Activated CD4-positive, alpha-beta memory T cell treated with anti-CD3 and anti-CD28 coated beads, Interleukin-2, amount 10 ng/mL, durations not matched to agents 7 days and 5 days (primary cell): ENCODE data around the gene ZDHHC8. TPM values are rescaled to one million over a fixed set of nuclear protein-coding genes. Genes with fewer than 3 reads are reported as not detected.

Experiments
- CTCF ChIA-PET: fragments of 350-600 bp; sonication (Branson Sonifier 250); formaldehyde crosslinking; loops from one replicate; lab custom pipeline; 2021; ENCODE audit warnings: antibody characterized with exemption, inconsistent platforms; lab: Charles Lee
- POLR2A ChIA-PET: fragments of 350-600 bp; sonication (Branson Sonifier 250); formaldehyde crosslinking; loops from one replicate; lab custom pipeline; 2021; ENCODE audit warnings: antibody characterized with exemption; lab: Charles Lee
- DNase-seq: peaks from one replicate; pipeline ENCODE4 v3.0.0-alpha.2; 2020
- H3K27ac Mint-ChIP-seq: one replicate; pipeline ENCODE4 v1.8.0; 2021; ENCODE audit warnings: mild to moderate bottlenecking, mixed read lengths
- H3K27me3 Mint-ChIP-seq: one replicate; pipeline ENCODE4 v1.8.0; 2021; ENCODE audit warnings: mixed read lengths
- H3K36me3 Mint-ChIP-seq: one replicate; pipeline ENCODE4 v1.8.0; 2021; ENCODE audit warnings: low read depth, mixed read lengths
- H3K4me1 Mint-ChIP-seq: one replicate; pipeline ENCODE4 v1.8.0; 2021; ENCODE audit warnings: mixed read lengths
- H3K4me3 Mint-ChIP-seq: one replicate; pipeline ENCODE4 v1.8.0; 2021; ENCODE audit warnings: mild to moderate bottlenecking, mixed read lengths
- H3K9me3 Mint-ChIP-seq: one replicate; pipeline ENCODE4 v1.8.0; 2021; ENCODE audit warnings: mixed read lengths
- total RNA-seq, 2 experiments: library from RNA; stranded (reverse); gene quantifications; one replicate each; pipeline ENCODE4 v1.2.3, GENCODE V29; 2021

The ZDHHC8 gene
- total RNA-seq, 2 experiments from 2014 or later = 44.2 to 48.3 TPM

- no peak overlapping the region for H3K4me3 Mint-ChIP-seq
- no peak for DNase-seq
- no peaks in the 10 kb centered on the region for H3K4me1 Mint-ChIP-seq
- ChIA-PET POLR2A (no interaction called here), CTCF (no interaction called here)
- no peaks in the 10 kb centered on the region for H3K9me3 Mint-ChIP-seq
- no peaks in the 10 kb centered on the region for H3K36me3 Mint-ChIP-seq
- no peak overlapping the region for H3K27ac Mint-ChIP-seq
- no peaks in the 10 kb centered on the region for H3K27me3 Mint-ChIP-seq
Measured at GRCh38 chr22:20188567-20188877, 56.9 kb downstream of the ZDHHC8 start.

- POLR2A ChIA-PET = interaction anchor here (1.1 kb wide), 1 partner anchor 10 kb away, joined by 3 read pairs; no protein-coding TSS in a partner anchor
- no peaks in the 10 kb centered on the region for H3K36me3 Mint-ChIP-seq
- CTCF ChIA-PET = no interaction called here
Measured at GRCh38 chr22:20191000-20191515, 59.5 kb downstream of the ZDHHC8 start.

GRCh38 chr22:20191803-20192202, 60.2 kb downstream of the ZDHHC8 start:
- no peaks in the 10 kb centered on the region for H3K36me3 Mint-ChIP-seq
- no peak overlapping the region for H3K4me3 Mint-ChIP-seq
- no peaks in the 10 kb centered on the region for H3K27me3 Mint-ChIP-seq
- no peaks in the 10 kb centered on the region for H3K4me1 Mint-ChIP-seq
- H3K27ac Mint-ChIP-seq = no peak overlapping the region
- ChIA-PET POLR2A (no interaction called here), CTCF (no interaction called here)
- no peaks in the 10 kb centered on the region for H3K9me3 Mint-ChIP-seq
- no peak for DNase-seq

More at GRCh38 chr22:20191000-20191515, 59.5 kb downstream of the ZDHHC8 start:
- DNase-seq = no peak
- Mint-ChIP-seq H3K27me3 (no peaks in the 10 kb centered on the region), H3K4me3 (no peak overlapping the region), H3K9me3 (no peaks in the 10 kb centered on the region), H3K27ac (no peak overlapping the region), H3K4me1 (no peaks in the 10 kb centered on the region)

- Mint-ChIP-seq H3K27ac (no peak overlapping the region), H3K4me3 (no peak overlapping the region), H3K4me1 (no peaks in the 10 kb centered on the region), H3K27me3 (no peaks in the 10 kb centered on the region), H3K9me3 (no peaks in the 10 kb centered on the region), H3K36me3 (no peaks in the 10 kb centered on the region)
- DNase-seq = no peak
- ChIA-PET CTCF (no interaction called here), POLR2A (no interaction called here)
Measured at GRCh38 chr22:20192293-20192971, 60.8 kb downstream of the ZDHHC8 start.

GRCh38 chr22:20192972-20193760, 61.6 kb downstream of the ZDHHC8 start:
- no peak overlapping the region for H3K4me3 Mint-ChIP-seq
- H3K9me3 Mint-ChIP-seq = no peaks in the 10 kb centered on the region
- CTCF ChIA-PET = no interaction called here
- H3K36me3 Mint-ChIP-seq = no peaks in the 10 kb centered on the region
- POLR2A ChIA-PET = no interaction called here
- no peaks in the 10 kb centered on the region for H3K27me3 Mint-ChIP-seq
- H3K27ac Mint-ChIP-seq = no peak overlapping the region
- DNase-seq = no peak
- no peaks in the 10 kb centered on the region for H3K4me1 Mint-ChIP-seq

- Mint-ChIP-seq H3K36me3 (no peaks in the 10 kb centered on the region), H3K4me1 (no peaks in the 10 kb centered on the region), H3K27me3 (no peaks in the 10 kb centered on the region), H3K9me3 (no peaks in the 10 kb centered on the region), H3K4me3 (no peak overlapping the region), H3K27ac (no peak overlapping the region)
- POLR2A ChIA-PET = no interaction called here
- DNase-seq = no peak
- CTCF ChIA-PET = no interaction called here
Measured at GRCh38 chr22:20193761-20194494, 62.3 kb downstream of the ZDHHC8 start.

- no peak for DNase-seq
- Mint-ChIP-seq H3K27ac (no peak overlapping the region), H3K4me3 (no peak overlapping the region), H3K9me3 (no peaks in the 10 kb centered on the region), H3K27me3 (no peaks in the 10 kb centered on the region), H3K4me1 (no peaks in the 10 kb centered on the region), H3K36me3 (no peaks in the 10 kb centered on the region)
- CTCF ChIA-PET = no interaction called here
- POLR2A ChIA-PET = no interaction called here
Measured at GRCh38 chr22:20194681-20195593, 63.3 kb downstream of the ZDHHC8 start.

- H3K9me3 Mint-ChIP-seq = no peaks in the 10 kb centered on the region
- ChIA-PET CTCF (no interaction called here), POLR2A (interaction anchor here (1.2 kb wide), 1 partner anchor 9 kb away, joined by 4 read pairs; no protein-coding TSS in a partner anchor)
- H3K4me3 Mint-ChIP-seq = no peak overlapping the region
- no peak for DNase-seq
- no peak overlapping the region for H3K27ac Mint-ChIP-seq
- H3K27me3 Mint-ChIP-seq = no peaks in the 10 kb centered on the region
- no peaks in the 10 kb centered on the region for H3K4me1 Mint-ChIP-seq
- H3K36me3 Mint-ChIP-seq = no peaks in the 10 kb centered on the region
Measured at GRCh38 chr22:20196094-20196842, 64.7 kb downstream of the ZDHHC8 start.

Other genes with a start within 250 kb of the ZDHHC8 start
- 10 to 100 TPM; 78.7 to 79.3 TPM for gene COMT, start 190.0 kb upstream of the ZDHHC8 start, total RNA-seq
- gene TXNRD2, start 190.0 kb upstream of the ZDHHC8 start, total RNA-seq = 10 to 100 TPM; 18.9 to 19.1 TPM
- gene ARVCF, start 115.0 kb upstream of the ZDHHC8 start, total RNA-seq = under 1 TPM; 0.58 to 0.71 TPM
- 10 to 100 TPM; 39.1 to 44.5 TPM for gene TANGO2, start 110.7 kb upstream of the ZDHHC8 start, total RNA-seq
- gene DGCR8, start 51.6 kb upstream of the ZDHHC8 start, total RNA-seq = 10 to 100 TPM; 40.4 to 41.1 TPM
- gene RANBP1, start 15.7 kb upstream of the ZDHHC8 start, total RNA-seq = 100 to 1,000 TPM; 176 to 181 TPM
- gene TRMT2A, start 14.6 kb upstream of the ZDHHC8 start, total RNA-seq = 10 to 100 TPM; 71.8 to 75.2 TPM
- gene CCDC188, start 19.3 kb downstream of the ZDHHC8 start, total RNA-seq = under 1 TPM; 0.33 to 0.76 TPM
- 1 to 10 TPM; 2.3 to 3.1 TPM for gene RTN4R, start 136.5 kb downstream of the ZDHHC8 start, total RNA-seq
- gene DGCR6L, start 188.3 kb downstream of the ZDHHC8 start, total RNA-seq = 10 to 100 TPM; 40.8 to 41.1 TPM